ENCODE results near the gene TNPO2. TPM values are rescaled to one million over a fixed set of nuclear protein-coding genes. Genes with fewer than 3 reads are reported as not detected.

TNPO2 gene
- total RNA-seq, 2 donors from 2014 or later, result 106 to 113 TPM

DNA sequence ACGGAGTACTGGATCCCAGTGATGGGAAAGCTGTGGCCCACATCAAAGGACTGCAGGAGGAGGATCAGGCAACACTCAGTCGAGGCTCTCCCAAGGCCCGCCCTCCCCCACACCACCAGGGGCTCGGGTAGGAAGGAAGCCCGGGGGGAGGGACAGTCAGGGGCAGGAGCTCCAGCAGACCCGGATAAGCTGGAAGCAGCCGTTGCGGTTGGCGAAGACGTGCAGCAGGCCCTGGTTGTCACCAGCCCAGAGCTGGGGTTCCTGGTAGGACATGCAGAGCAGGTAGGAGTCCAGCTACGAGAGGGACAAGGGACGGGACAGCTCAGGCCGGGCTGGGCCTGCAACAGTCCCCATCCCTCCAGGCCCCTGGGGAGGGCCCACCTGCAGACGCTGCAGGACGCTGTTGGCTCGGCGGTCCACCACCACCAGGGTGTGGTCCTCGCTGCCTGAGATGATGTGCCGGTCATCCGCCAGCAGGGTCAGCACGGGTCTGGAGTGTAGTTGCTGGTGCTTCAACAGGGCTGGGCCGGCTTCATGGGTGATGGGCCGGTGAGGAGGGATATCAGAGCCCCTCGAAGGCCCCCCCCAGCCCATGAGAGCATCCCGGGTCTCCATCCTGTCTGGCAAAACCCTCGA is 34.0 kb downstream of the TNPO2 start:
- TF ChIP-seq, protein P1, sequence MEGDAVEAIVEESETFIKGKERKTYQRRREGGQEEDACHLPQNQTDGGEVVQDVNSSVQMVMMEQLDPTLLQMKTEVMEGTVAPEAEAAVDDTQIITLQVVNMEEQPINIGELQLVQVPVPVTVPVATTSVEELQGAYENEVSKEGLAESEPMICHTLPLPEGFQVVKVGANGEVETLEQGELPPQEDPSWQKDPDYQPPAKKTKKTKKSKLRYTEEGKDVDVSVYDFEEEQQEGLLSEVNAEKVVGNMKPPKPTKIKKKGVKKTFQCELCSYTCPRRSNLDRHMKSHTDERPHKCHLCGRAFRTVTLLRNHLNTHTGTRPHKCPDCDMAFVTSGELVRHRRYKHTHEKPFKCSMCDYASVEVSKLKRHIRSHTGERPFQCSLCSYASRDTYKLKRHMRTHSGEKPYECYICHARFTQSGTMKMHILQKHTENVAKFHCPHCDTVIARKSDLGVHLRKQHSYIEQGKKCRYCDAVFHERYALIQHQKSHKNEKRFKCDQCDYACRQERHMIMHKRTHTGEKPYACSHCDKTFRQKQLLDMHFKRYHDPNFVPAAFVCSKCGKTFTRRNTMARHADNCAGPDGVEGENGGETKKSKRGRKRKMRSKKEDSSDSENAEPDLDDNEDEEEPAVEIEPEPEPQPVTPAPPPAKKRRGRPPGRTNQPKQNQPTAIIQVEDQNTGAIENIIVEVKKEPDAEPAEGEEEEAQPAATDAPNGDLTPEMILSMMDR (conservative IDR thresholded peaks at IDR 0.05), result no peak
- Histone ChIP-seq H3K9ac (ENCODE audit: extremely low read depth, low read length, poor library complexity, severe bottlenecking) (no peak overlapping the region), H3K36me3 (ENCODE audit: control insufficient read depth, insufficient read depth, low read length) (peaks cover 6% of the 10 kb centered on the region), H3K4me1 (ENCODE audit: control insufficient read depth, insufficient read depth, low read length) (no peaks in the 10 kb centered on the region), H3K9me3 (ENCODE audit: control insufficient read depth, low read length) (no peaks in the 10 kb centered on the region), H3K4me3 (ENCODE audit: low read length) (no peak overlapping the region), H3K27ac (ENCODE audit: low read depth, low read length) (no peak overlapping the region), H3K27me3 (ENCODE audit: control insufficient read depth, insufficient read depth, low read length, poor library complexity, severe bottlenecking) (no peaks in the 10 kb centered on the region)
- H3K4me1 Mint-ChIP-seq, result no peaks in the 10 kb centered on the region
- no peak for DNase-seq
- H3K27ac Mint-ChIP-seq, result no peak overlapping the region
- H3K9me3 Mint-ChIP-seq, result no peaks in the 10 kb centered on the region
- WGBS, 2 experiments (ENCODE audit: insufficient coverage in 1 of 2, insufficient read length in 1 of 2), result 92 to 94% methylated on average over 16 to 26 of the region's 26 CpGs
- H3K27me3 Mint-ChIP-seq (ENCODE audit: insufficient read depth), result no peaks in the 10 kb centered on the region
- H3K4me3 Mint-ChIP-seq, result no peak overlapping the region
- H3K36me3 Mint-ChIP-seq (ENCODE audit: low read depth), result peaks cover 8% of the 10 kb centered on the region

DNA sequence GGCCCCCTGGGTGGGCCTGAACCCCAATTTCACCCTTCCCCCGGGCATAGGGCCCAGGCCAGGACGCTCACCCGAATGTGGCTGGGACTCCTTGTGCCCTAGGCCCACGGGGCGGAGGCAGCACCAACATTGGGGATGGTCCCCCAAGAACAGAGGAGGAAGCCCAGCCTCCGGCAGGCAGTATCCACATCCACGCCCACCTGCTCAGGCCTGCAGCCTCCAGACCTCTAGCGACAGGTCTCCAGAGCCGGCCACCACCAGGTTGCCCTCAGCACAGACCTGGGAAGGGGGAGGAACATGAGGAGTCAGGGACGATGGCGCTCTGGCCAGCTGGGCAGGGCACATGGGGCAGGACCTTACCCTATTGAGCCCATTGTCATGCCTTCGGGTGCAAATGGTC is 34.7 kb downstream of the TNPO2 start:
- no peak overlapping the region for H3K4me3 ChIP-seq (ENCODE audit: low read length)
- no peaks in the 10 kb centered on the region for H3K27me3 Mint-ChIP-seq (ENCODE audit: insufficient read depth)
- no peaks in the 10 kb centered on the region for H3K4me1 Mint-ChIP-seq
- H3K36me3 Mint-ChIP-seq (ENCODE audit: low read depth), result peaks cover 5% of the 10 kb centered on the region
- no peaks in the 10 kb centered on the region for H3K27me3 ChIP-seq (ENCODE audit: control insufficient read depth, insufficient read depth, low read length, poor library complexity, severe bottlenecking)
- 95 to 97% methylated on average over 9 to 12 of the region's 12 CpGs for WGBS, 2 experiments (ENCODE audit: insufficient coverage in 1 of 2, insufficient read length in 1 of 2)
- no peaks in the 10 kb centered on the region for H3K4me1 ChIP-seq (ENCODE audit: control insufficient read depth, insufficient read depth, low read length)
- H3K4me3 Mint-ChIP-seq, result no peak overlapping the region
- H3K27ac Mint-ChIP-seq, result no peak overlapping the region
- peaks cover 6% of the 10 kb centered on the region for H3K36me3 ChIP-seq (ENCODE audit: control insufficient read depth, insufficient read depth, low read length)
- TF ChIP-seq, protein P1 (conservative IDR thresholded peaks at IDR 0.05), result no peak
- DNase-seq, result no peak
- no peaks in the 10 kb centered on the region for H3K9me3 Mint-ChIP-seq
- no peak overlapping the region for H3K27ac ChIP-seq (ENCODE audit: low read depth, low read length)
- no peaks in the 10 kb centered on the region for H3K9me3 ChIP-seq (ENCODE audit: control insufficient read depth, low read length)
- no peak overlapping the region for H3K9ac ChIP-seq (ENCODE audit: extremely low read depth, low read length, poor library complexity, severe bottlenecking)

DNA sequence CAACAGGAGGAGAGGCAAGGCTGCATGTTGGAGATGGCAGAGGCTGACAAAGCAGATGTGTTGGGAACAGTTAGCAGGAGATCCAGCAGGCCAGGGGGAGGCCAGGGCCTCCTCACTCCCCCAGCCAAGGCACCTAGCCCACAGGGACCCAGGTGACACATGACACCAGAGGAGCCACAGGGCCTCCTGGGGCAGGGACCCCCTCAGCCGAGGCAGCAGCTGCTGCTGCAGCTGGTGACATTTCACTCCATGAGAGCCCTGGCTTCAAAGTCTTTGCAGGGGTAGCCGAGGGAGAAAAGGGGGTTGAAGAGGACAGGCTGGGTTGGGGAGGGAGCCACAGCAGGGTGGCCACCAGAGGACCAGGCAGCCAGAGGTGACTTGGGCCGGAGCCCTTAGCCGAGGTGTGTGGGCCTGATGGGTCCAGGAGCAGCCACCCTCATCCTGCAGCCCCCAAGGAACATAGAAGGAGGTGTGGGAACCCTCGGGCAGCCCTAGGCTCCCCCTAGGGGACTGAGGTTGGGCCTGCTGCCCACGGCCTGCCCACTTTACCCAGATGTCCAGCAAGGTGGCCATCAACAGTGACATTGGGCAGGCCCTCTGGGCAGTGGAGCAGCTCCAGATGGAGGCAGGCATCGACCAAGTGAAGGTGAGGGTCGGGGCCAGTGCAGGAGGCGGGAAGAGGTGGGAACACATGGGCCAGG is 36.1 kb downstream of the TNPO2 start, which contains the start of gene GNG14:
GNG14 (plus strand) TSS at position 503 of the 701 bp plus-strand sequence; CDS start at position 554, 51 bp downstream.
- Histone ChIP-seq H3K9ac (ENCODE audit: extremely low read depth, low read length, poor library complexity, severe bottlenecking) (no peak within 1 kb of the TSS), H3K27me3 (ENCODE audit: control insufficient read depth, insufficient read depth, low read length, poor library complexity, severe bottlenecking) (no peaks in the 10 kb centered on the region), H3K36me3 (ENCODE audit: control insufficient read depth, insufficient read depth, low read length) (peaks cover under 1% of the 10 kb centered on the region), H3K9me3 (ENCODE audit: control insufficient read depth, low read length) (no peaks in the 10 kb centered on the region), H3K4me3 (ENCODE audit: low read length) (no peak within 1 kb of the TSS), H3K4me1 (ENCODE audit: control insufficient read depth, insufficient read depth, low read length) (no peaks in the 10 kb centered on the region), H3K27ac (ENCODE audit: low read depth, low read length) (no peak within 1 kb of the TSS)
- H3K4me1 Mint-ChIP-seq, result no peaks in the 10 kb centered on the region
- DNase-seq, result no peak
- H3K4me3 Mint-ChIP-seq, result no peak within 1 kb of the TSS
- TF ChIP-seq, protein P1 (conservative IDR thresholded peaks at IDR 0.05), result peak; percentile 11
- H3K27me3 Mint-ChIP-seq (ENCODE audit: insufficient read depth), result no peaks in the 10 kb centered on the region
- WGBS, 2 experiments (ENCODE audit: insufficient coverage in 1 of 2, insufficient read length in 1 of 2), result 91 to 96% methylated on average over 7 to 9 of the region's 9 CpGs
- H3K36me3 Mint-ChIP-seq (ENCODE audit: low read depth), result peaks cover 5% of the 10 kb centered on the region
- H3K27ac Mint-ChIP-seq, result no peak within 1 kb of the TSS
- no peaks in the 10 kb centered on the region for H3K9me3 Mint-ChIP-seq

All from endodermal cell (in vitro differentiated cells).